Gastrocnemius medialis (tissue), 4 donors: Measurements from ENCODE around the gene FKBP10. TPM values are rescaled to one million over a fixed set of nuclear protein-coding genes. Genes with fewer than 3 reads are reported as not detected.

ENCODE experiments used
- ATAC-seq, 2 donors: fragments of 150-250 bp; one replicate each; pipeline ENCODE4 v1.9.1; 2016
- DNase-seq, 2 donors: peaks; one replicate each; pipeline ENCODE4 v3.0.0-alpha.2; 2019
- H3K27ac ChIP-seq, 4 donors: fragments of 200-600 bp; sonication (generic); 1 replicate in 1 of 4; 2 replicates in 3 of 4; pipeline ENCODE4 v1.5.1; 2016 to 2018; ENCODE audit warnings: mild to moderate bottlenecking in 2 of 4, moderate library complexity in 1 of 4
- H3K27me3 ChIP-seq, 3 donors: fragments of 200-600 bp; sonication (generic) in 2 of 3; 1 replicate in 1 of 3; 2 replicates in 2 of 3; pipeline versions ENCODE4 v1.5.1 to v1.6.0; 2016 to 2019; ENCODE audit warnings: mild to moderate bottlenecking in 1 of 3, moderate library complexity in 1 of 3
- H3K36me3 ChIP-seq, 2 donors: fragments of 200-600 bp; sonication (generic) in 1 of 2; one replicate each; pipeline ENCODE4 v1.5.1; 2017 to 2018
- H3K4me1 ChIP-seq, 2 donors: fragments of 200-600 bp; sonication (generic) in 1 of 2; one replicate each; pipeline ENCODE4 v1.5.1; 2016 to 2017; ENCODE audit warnings: mild to moderate bottlenecking in 2 of 2
- H3K4me3 ChIP-seq, 4 donors: fragments of 200-600 bp; sonication (generic) in 3 of 4; 1 replicate in 1 of 4; 2 replicates in 3 of 4; pipeline ENCODE4 v1.5.1; 2016 to 2019; ENCODE audit warnings: mild to moderate bottlenecking in 2 of 4
- H3K9me3 ChIP-seq, 3 donors: fragments of 200-600 bp; sonication (generic) in 2 of 3; 1 replicate in 1 of 3; 2 replicates in 2 of 3; pipeline ENCODE4 v1.5.1; 2016 to 2019
- POLR2A ChIP-seq, 2 donors: fragments of 450-650 bp; IDR thresholded peaks; one replicate each; pipeline ENCODE4 v1.6.1; 2017; ENCODE audit warnings: antibody characterized with exemption in 2 of 2, mild to moderate bottlenecking in 2 of 2, moderate library complexity in 2 of 2
- in situ Hi-C, 4 donors: fragments of 200-750 bp; cut with MboI; loops; one replicate each; pipeline versions ENCODE4 v1.15.0 to v1.8.0; 2017; ENCODE audit warnings: low sequenced_read_pairs in 4 of 4
- intact Hi-C: fragments of 100-400 bp; cut with DNase I; formaldehyde crosslinking; loops from one replicate; pipeline ENCODE4 v1.15.1; 2023; ENCODE audit warnings: low total_unique reads
- total RNA-seq, 4 donors: library from RNA; depleted of rRNA; stranded (reverse); fragments of >200 nt; gene quantifications; one replicate each; pipeline versions ENCODE4 v1.1.0 to v1.2.3, GENCODE V29; 2016
- TF ChIP-seq, protein P1 (sequence below), 5 experiments: fragments of 450-650 bp in 3 of 5; fragments of 200-600 bp in 2 of 5; sonication (generic) in 2 of 5; IDR thresholded peaks in 4 of 5; conservative IDR thresholded peaks in 1 of 5; 1 replicate in 4 of 5; 2 replicates in 1 of 5; pipeline ENCODE4 v1.5.1; 2016 to 2019; ENCODE audit warnings: antibody characterized with exemption in 5 of 5, mild to moderate bottlenecking in 3 of 5, moderate library complexity in 3 of 5

FKBP10 gene
- total RNA-seq, 4 donors from 2014 or later, result 7.0 to 12.9 (median 9.7) TPM

DNA sequence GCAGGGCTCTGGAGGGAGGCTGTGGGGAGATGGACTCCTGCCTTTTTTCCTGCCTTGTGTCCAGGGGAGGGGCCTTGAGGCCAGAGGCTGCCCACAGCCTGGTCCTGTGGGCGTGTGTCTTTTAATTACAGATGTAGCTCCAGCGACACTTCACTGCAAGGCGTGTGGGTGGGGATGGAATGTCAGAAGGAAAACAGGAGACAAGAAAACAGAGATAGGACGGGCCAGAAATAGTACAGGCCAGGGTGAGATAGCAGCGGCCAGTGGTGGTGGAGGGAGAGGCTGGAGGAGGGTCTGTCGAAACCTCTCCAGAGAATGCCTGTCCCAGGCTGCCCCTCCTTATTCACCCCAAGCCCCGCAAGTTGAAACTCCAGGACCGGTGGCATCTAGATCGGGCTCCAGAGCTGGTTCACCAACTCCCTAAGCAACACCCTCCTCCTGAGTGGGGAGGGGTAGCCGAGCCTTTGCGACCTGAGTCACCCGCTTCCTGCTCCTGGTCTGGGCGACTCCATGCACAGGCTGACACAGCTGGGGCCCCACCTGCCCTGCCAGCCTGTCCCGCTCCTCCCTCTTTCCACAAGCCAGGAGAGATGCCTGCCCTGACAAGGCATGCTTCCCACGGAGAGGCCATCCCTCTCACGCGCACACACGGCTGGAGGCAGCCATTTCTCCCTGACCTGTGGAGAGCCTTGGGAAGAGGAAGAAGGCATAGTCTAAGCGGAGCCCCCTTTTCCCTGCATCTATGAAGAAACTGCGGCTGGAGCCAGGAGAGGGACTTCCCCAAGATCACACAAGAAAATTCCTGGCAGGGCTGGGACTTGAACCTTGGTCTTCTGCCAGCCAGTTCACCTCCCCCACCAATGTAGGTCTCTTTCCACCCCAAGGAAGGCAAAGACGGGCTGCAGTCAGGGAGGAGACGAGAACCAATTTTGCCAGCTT lies 19.7 kb upstream of the FKBP10 start:
- Histone ChIP-seq H3K4me1 (peaks cover 0 to 6% of the 10 kb centered on the region in 2 donors), H3K27ac (peak overlapping the region in 1 of 4 donors; percentile 18), H3K36me3 (no peaks in the 10 kb centered on the region), H3K4me3 (no peak overlapping the region), H3K9me3 (no peaks in the 10 kb centered on the region), H3K27me3 (no peaks in the 10 kb centered on the region)
- ATAC-seq (peak in 1 of 2 donors; percentile 17), DNase-seq (no peak)
- TF ChIP-seq, protein P1, sequence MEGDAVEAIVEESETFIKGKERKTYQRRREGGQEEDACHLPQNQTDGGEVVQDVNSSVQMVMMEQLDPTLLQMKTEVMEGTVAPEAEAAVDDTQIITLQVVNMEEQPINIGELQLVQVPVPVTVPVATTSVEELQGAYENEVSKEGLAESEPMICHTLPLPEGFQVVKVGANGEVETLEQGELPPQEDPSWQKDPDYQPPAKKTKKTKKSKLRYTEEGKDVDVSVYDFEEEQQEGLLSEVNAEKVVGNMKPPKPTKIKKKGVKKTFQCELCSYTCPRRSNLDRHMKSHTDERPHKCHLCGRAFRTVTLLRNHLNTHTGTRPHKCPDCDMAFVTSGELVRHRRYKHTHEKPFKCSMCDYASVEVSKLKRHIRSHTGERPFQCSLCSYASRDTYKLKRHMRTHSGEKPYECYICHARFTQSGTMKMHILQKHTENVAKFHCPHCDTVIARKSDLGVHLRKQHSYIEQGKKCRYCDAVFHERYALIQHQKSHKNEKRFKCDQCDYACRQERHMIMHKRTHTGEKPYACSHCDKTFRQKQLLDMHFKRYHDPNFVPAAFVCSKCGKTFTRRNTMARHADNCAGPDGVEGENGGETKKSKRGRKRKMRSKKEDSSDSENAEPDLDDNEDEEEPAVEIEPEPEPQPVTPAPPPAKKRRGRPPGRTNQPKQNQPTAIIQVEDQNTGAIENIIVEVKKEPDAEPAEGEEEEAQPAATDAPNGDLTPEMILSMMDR (IDR thresholded peaks at IDR 0.05 in 4 of 5, conservative IDR thresholded peaks at IDR 0.05 in 1 of 5), result no peak
- TF ChIP-seq POLR2A (IDR thresholded peaks at IDR 0.05), result no peak
- in situ Hi-C loops (no loop called here), intact Hi-C loops (no loop called here)

- intact Hi-C loops, result no loop called here
- TF ChIP-seq, protein P1 (IDR thresholded peaks at IDR 0.05 in 4 of 5, conservative IDR thresholded peaks at IDR 0.05 in 1 of 5), result no peak
- no peak for TF ChIP-seq POLR2A (IDR thresholded peaks at IDR 0.05)
- H3K4me3 ChIP-seq, result no peak overlapping the region
- H3K27me3 ChIP-seq, result no peaks in the 10 kb centered on the region
- no peaks in the 10 kb centered on the region for H3K36me3 ChIP-seq
- DNase-seq (no peak), ATAC-seq (no peak)
- no peaks in the 10 kb centered on the region for H3K9me3 ChIP-seq
- in situ Hi-C loops, result no loop called here
- H3K27ac ChIP-seq, result no peak overlapping the region
- peaks cover 0 to 6% of the 10 kb centered on the region in 2 donors for H3K4me1 ChIP-seq
Observed at GRCh38 chr17:41793784-41794539, 18.8 kb upstream of the FKBP10 start.

DNA sequence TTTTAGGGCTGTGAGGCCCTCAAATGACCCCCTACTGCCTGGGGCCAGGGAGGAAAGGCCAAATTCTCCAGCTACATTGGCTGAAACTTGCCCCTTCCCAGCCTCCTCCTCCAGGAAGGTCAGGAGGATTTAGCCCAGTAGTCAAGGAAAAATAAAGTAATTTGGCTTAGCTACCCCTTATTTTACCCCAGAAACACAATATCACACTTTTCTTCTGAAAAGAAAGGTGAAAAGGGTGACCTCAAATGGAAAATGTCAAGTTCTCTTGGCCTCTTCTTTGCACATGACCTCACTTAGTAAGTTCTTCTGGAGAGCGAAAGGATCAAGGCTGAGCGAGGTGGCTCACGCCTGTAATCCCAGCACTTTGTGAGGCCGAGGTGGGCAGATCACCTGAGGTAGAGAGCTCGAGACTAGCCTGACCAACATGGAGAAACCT lies 18.2 kb upstream of the FKBP10 start:
- no peak for DNase-seq
- Histone ChIP-seq H3K4me1 (peaks cover 0 to 6% of the 10 kb centered on the region in 2 donors), H3K27ac (no peak overlapping the region), H3K9me3 (no peaks in the 10 kb centered on the region), H3K4me3 (no peak overlapping the region), H3K27me3 (no peaks in the 10 kb centered on the region), H3K36me3 (no peaks in the 10 kb centered on the region)
- in situ Hi-C loops (no loop called here), intact Hi-C loops (no loop called here)
- ATAC-seq, result no peak
- TF ChIP-seq POLR2A (IDR thresholded peaks at IDR 0.05), result no peak
- TF ChIP-seq, protein P1 (IDR thresholded peaks at IDR 0.05 in 4 of 5, conservative IDR thresholded peaks at IDR 0.05 in 1 of 5), result no peak

GRCh38 chr17:41796121-41796895 lies 16.5 kb upstream of the FKBP10 start:
- ATAC-seq, result no peak
- no peak overlapping the region for H3K4me3 ChIP-seq
- no peak for DNase-seq
- in situ Hi-C loops (no loop called here), intact Hi-C loops (no loop called here)
- peaks cover 4 to 9% of the 10 kb centered on the region in 2 donors for H3K4me1 ChIP-seq
- H3K9me3 ChIP-seq, result no peaks in the 10 kb centered on the region
- H3K36me3 ChIP-seq, result no peaks in the 10 kb centered on the region
- H3K27ac ChIP-seq, result no peak overlapping the region
- no peak for TF ChIP-seq POLR2A (IDR thresholded peaks at IDR 0.05)
- TF ChIP-seq, protein P1 (IDR thresholded peaks at IDR 0.05 in 4 of 5, conservative IDR thresholded peaks at IDR 0.05 in 1 of 5), result no peak
- H3K27me3 ChIP-seq, result no peaks in the 10 kb centered on the region
